Measurements from ENCODE around the gene PHF14.

DNA sequence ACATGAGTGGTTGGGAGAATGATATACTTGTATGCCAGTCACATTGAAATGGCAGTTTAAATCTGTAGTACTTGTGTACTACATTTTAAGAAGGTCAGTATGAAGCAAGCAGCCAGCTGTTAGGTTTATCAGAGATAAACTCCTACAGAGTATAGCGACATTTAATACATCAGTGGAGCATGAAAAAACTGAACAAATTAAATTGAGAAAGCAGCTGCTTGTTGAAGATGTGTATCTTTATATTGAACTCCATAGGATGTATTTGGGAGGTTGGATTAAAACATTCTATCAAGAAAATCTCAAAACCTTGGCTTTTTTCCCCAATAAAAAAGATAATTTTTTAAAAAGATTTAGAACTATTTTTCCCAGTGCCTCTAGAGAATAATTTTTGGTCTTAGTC lies 47.8 kb downstream of the PHF14 start:
- TF ChIP-seq, protein P1, sequence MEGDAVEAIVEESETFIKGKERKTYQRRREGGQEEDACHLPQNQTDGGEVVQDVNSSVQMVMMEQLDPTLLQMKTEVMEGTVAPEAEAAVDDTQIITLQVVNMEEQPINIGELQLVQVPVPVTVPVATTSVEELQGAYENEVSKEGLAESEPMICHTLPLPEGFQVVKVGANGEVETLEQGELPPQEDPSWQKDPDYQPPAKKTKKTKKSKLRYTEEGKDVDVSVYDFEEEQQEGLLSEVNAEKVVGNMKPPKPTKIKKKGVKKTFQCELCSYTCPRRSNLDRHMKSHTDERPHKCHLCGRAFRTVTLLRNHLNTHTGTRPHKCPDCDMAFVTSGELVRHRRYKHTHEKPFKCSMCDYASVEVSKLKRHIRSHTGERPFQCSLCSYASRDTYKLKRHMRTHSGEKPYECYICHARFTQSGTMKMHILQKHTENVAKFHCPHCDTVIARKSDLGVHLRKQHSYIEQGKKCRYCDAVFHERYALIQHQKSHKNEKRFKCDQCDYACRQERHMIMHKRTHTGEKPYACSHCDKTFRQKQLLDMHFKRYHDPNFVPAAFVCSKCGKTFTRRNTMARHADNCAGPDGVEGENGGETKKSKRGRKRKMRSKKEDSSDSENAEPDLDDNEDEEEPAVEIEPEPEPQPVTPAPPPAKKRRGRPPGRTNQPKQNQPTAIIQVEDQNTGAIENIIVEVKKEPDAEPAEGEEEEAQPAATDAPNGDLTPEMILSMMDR (IDR thresholded peaks at IDR 0.05), result no peak
- no peak for TF ChIP-seq POLR2AphosphoS5 (IDR thresholded peaks at IDR 0.05)
